Stimulated activated CD8-positive, alpha-beta memory T cell treated with anti-CD3 and anti-CD28 coated beads, Interleukin-2, amount 100 ng/mL, for 1 hour (primary cell): ENCODE data around the gene CDH23.

Source experiments
- DNase-seq, 2 donors: peaks; one replicate each; pipeline ENCODE4 v3.0.0-alpha.2; 2020; ENCODE audit warnings: low read depth in 2 of 2

CDH23 gene

GRCh38 chr10:71392791-71393781 is 3.6 kb upstream of the CDH23 start:
- DNase-seq, result no peak

GRCh38 chr10:71393841-71394475 is 2.8 kb upstream of the CDH23 start:
- no peak for DNase-seq

GRCh38 chr10:71394926-71395562 is 1.7 kb upstream of the CDH23 start:
- DNase-seq, result no peak

- DNase-seq, result no peak
These were observed 1.1 kb upstream of the CDH23 start for GRCh38 chr10:71395621-71396020.

- no peak for DNase-seq
These were observed 523 bp upstream of the CDH23 start for GRCh38 chr10:71396084-71396710.

- no peak for DNase-seq
These were observed 834 bp downstream of the CDH23 start for GRCh38 chr10:71397296-71398212.

GRCh38 chr10:71398976-71399375 is 2.3 kb downstream of the CDH23 start:
- no peak for DNase-seq

GRCh38 chr10:71399946-71400345 is 3.2 kb downstream of the CDH23 start:
- DNase-seq, result no peak

- no peak for DNase-seq
These were observed 4.3 kb downstream of the CDH23 start for GRCh38 chr10:71401056-71401455.

GRCh38 chr10:71402005-71402404 is 5.3 kb downstream of the CDH23 start:
- no peak for DNase-seq

- no peak for DNase-seq
These were observed 8.0 kb downstream of the CDH23 start for GRCh38 chr10:71404503-71405295.

GRCh38 chr10:71406878-71407277 is 10.2 kb downstream of the CDH23 start:
- DNase-seq, result no peak

- DNase-seq, result no peak
These were observed 11.9 kb downstream of the CDH23 start for GRCh38 chr10:71408436-71409225.

GRCh38 chr10:71409516-71410104 is 12.9 kb downstream of the CDH23 start:
- DNase-seq, result no peak

- DNase-seq, result no peak
These were observed 16.9 kb downstream of the CDH23 start for GRCh38 chr10:71413581-71413980.

- no peak for DNase-seq
These were observed 17.6 kb downstream of the CDH23 start for GRCh38 chr10:71414359-71414758.

- DNase-seq, result no peak
These were observed 22.4 kb downstream of the CDH23 start for GRCh38 chr10:71419002-71419540.

- DNase-seq, result no peak
These were observed 23.0 kb downstream of the CDH23 start for GRCh38 chr10:71419750-71420149.

GRCh38 chr10:71421075-71421434 is 24.3 kb downstream of the CDH23 start:
- DNase-seq, result no peak
